Activated T-cell treated with anti-CD3 and anti-CD28 coated beads, Interleukin-2, amount 50 U/mL, for 72 hours (primary cell): ENCODE measurements around the gene CDR2. TPM values are rescaled to one million over a fixed set of nuclear protein-coding genes. Genes with fewer than 3 reads are reported as not detected.
A peak's percentile ranks its signal among the peaks of the same experiment; 100 is the strongest.

Experiments
- ATAC-seq, 2 donors: fragments of 150-1000 bp; cut with Tn5 transposase; replicated peaks in 1 of 2; 2 replicates each; pipeline ENCODE4 v1.10.0; 2021; ENCODE audit warnings: moderate library complexity in 2 of 2, mild to moderate bottlenecking in 1 of 2
- DNase-seq, 2 donors: peaks; one replicate each; pipeline ENCODE4 v3.0.0; 2021 to 2022; ENCODE audit warnings: mixed read lengths in 1 of 2
- H3K27ac Mint-ChIP-seq: one replicate; pipeline ENCODE4 v1.8.0; 2022; ENCODE audit warnings: mild to moderate bottlenecking, moderate library complexity, mixed read lengths
- H3K27me3 Mint-ChIP-seq: one replicate; pipeline ENCODE4 v1.8.0; 2022; ENCODE audit warnings: low read depth, mixed read lengths
- H3K36me3 Mint-ChIP-seq, 2 donors: one replicate each; pipeline ENCODE4 v1.8.0; 2022; ENCODE audit warnings: mixed read lengths in 2 of 2, mild to moderate bottlenecking in 1 of 2; ENCODE audit not compliant: insufficient read depth in 2 of 2
- H3K4me1 Mint-ChIP-seq: one replicate; pipeline ENCODE4 v1.8.0; 2022; ENCODE audit warnings: low read depth, mixed read lengths
- H3K4me3 Mint-ChIP-seq, 2 donors: one replicate each; pipeline ENCODE4 v1.8.0; 2022; ENCODE audit warnings: mild to moderate bottlenecking in 2 of 2, mixed read lengths in 2 of 2, moderate library complexity in 2 of 2
- H3K9me3 Mint-ChIP-seq, 2 donors: one replicate each; pipeline ENCODE4 v1.8.0; 2022; ENCODE audit warnings: mixed read lengths in 2 of 2
- total RNA-seq, 2 donors: library from RNA; stranded (reverse); gene quantifications; one replicate each; pipeline ENCODE4 v1.2.3, GENCODE V29; 2022

The CDR2 gene
- total RNA-seq, 2 donors from 2014 or later, result 50.0 to 57.2 TPM

- Mint-ChIP-seq H3K4me1 (peaks cover 9% of the 10 kb centered on the region), H3K27me3 (no peaks in the 10 kb centered on the region), H3K36me3 (peaks cover 44 to 59% of the 10 kb centered on the region in 2 donors), H3K27ac (peak overlapping the region; percentile 52), H3K4me3 (no peak overlapping the region), H3K9me3 (peaks cover 10 to 25% of the 10 kb centered on the region in 2 donors)
- DNase-seq (no peak), ATAC-seq (no peak)
Measured at GRCh38 chr16:22337045-22337444, 37.4 kb downstream of the CDR2 start.

DNA sequence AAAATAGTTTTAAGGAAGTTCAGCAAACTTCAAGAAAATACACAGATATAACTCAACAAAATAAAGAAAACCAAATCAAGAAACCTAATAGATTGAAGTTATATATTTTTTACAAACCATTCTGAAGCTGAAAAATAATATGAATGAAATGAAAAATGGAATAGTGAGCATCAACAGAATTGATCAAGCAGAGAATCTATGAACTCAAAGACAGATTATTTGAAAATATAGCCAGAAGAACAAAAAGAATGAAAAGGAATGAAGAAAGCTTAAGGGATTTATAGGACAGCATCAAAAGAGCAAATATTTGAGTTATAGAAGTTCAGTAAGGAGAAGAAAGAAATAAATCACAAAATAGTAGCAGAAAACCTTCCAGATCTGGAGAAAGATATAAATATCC, 37.8 kb downstream of the CDR2 start:
- H3K36me3 Mint-ChIP-seq, result peaks cover 45 to 63% of the 10 kb centered on the region in 2 donors
- DNase-seq (no peak), ATAC-seq (no peak)
- no peaks in the 10 kb centered on the region for H3K27me3 Mint-ChIP-seq
- no peak overlapping the region for H3K4me3 Mint-ChIP-seq
- peak overlapping the region; percentile 52 for H3K27ac Mint-ChIP-seq
- H3K9me3 Mint-ChIP-seq, result peaks cover 10 to 25% of the 10 kb centered on the region in 2 donors
- peaks cover 9% of the 10 kb centered on the region for H3K4me1 Mint-ChIP-seq

DNA sequence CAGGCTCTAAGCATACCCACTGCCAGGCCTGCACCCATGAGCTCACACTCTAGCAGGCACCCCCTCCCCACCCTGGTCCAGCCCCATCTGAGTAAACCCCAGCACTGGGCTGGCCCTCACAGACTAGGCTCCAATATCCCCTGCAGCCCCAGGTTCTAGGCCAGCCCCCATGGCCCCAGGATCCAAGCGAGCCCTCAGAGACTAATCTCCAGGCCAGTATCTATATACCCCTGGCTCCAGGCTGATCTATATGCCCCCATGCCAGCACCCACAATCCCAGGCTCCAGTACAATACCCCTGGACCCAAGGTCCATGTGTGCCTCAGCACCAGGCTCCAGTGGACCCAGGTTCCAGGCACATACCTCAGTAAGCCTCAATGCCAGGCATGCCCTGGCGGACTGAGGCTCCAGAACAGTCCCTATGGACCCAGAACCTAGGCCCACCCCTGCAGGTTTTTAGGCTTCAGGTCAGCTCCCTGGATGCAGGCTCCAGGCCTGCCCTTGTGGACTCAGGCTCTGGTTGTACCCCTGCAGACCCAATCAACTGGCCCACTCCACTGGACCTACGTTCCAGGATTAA, 38.7 kb downstream of the CDR2 start:
- no peak for DNase-seq
- H3K4me3 Mint-ChIP-seq, result no peak overlapping the region
- no peaks in the 10 kb centered on the region for H3K27me3 Mint-ChIP-seq
- peaks cover 10 to 25% of the 10 kb centered on the region in 2 donors for H3K9me3 Mint-ChIP-seq
- no peak for ATAC-seq
- peaks cover 41 to 66% of the 10 kb centered on the region in 2 donors for H3K36me3 Mint-ChIP-seq
- peaks cover 9% of the 10 kb centered on the region for H3K4me1 Mint-ChIP-seq
- H3K27ac Mint-ChIP-seq, result no peak overlapping the region

- Mint-ChIP-seq H3K4me1 (peaks cover 14% of the 10 kb centered on the region), H3K27me3 (no peaks in the 10 kb centered on the region), H3K4me3 (no peak overlapping the region), H3K27ac (no peak overlapping the region), H3K9me3 (peaks cover 7 to 18% of the 10 kb centered on the region in 2 donors), H3K36me3 (peaks cover 37 to 55% of the 10 kb centered on the region in 2 donors)
- ATAC-seq (no peak), DNase-seq (no peak)
Measured at GRCh38 chr16:22333457-22333994, 40.9 kb downstream of the CDR2 start.

DNA sequence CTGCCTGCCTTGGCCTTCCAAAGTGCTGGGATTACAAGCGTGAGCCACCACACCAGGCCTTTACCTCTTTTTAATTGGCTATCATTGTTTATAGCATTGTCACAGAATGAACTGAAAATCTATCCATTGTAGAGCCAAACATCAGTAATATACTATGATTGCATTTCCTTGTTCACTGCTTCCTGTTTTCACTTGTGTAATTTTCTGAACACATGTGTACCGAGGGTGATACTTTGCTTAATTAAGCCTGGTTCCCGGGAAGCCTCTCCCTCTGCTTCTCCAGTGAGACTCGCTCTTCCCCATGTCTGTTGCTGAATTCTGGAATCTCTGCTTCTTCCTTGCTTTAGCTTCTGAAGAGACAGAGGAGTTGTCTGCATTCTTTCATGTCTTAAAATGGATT, 44.1 kb downstream of the CDR2 start:
- Mint-ChIP-seq H3K27ac (peak overlapping the region; percentile 83), H3K27me3 (no peaks in the 10 kb centered on the region), H3K9me3 (no peaks in the 10 kb centered on the region), H3K36me3 (peaks cover 18 to 32% of the 10 kb centered on the region in 2 donors), H3K4me3 (no peak overlapping the region), H3K4me1 (peaks cover 5% of the 10 kb centered on the region)
- ATAC-seq, result no peak
- DNase-seq, result no peak

DNA sequence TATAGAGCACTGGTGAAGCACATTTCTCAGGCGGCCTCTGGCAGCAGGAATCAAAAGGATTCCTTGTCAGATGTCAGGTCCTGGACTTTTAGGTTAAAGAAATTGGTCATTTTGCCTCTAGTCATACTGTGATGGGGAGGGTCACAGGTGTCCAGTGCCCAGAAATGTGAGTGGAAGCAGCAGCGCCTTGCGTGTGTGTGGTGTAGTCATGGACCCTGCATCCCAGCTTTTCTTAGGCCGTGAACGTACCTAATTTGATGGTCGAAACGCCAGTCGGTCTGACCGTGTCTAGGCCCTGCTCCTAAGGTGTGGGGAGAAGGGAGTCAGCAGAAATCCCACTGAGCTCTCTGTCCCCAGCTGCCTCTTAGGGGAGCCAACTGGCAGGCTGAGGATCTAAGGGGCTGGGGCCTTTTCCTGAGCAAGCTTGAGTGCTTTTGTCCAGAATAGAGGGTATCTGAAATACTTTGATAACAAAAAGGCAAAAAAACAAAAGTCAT, 45.2 kb downstream of the CDR2 start:
- no peak for DNase-seq
- Mint-ChIP-seq H3K4me1 (peaks cover 5% of the 10 kb centered on the region), H3K27me3 (no peaks in the 10 kb centered on the region), H3K4me3 (no peak overlapping the region), H3K36me3 (peaks cover 13 to 25% of the 10 kb centered on the region in 2 donors), H3K27ac (no peak overlapping the region), H3K9me3 (no peaks in the 10 kb centered on the region)
- no peak for ATAC-seq

DNA sequence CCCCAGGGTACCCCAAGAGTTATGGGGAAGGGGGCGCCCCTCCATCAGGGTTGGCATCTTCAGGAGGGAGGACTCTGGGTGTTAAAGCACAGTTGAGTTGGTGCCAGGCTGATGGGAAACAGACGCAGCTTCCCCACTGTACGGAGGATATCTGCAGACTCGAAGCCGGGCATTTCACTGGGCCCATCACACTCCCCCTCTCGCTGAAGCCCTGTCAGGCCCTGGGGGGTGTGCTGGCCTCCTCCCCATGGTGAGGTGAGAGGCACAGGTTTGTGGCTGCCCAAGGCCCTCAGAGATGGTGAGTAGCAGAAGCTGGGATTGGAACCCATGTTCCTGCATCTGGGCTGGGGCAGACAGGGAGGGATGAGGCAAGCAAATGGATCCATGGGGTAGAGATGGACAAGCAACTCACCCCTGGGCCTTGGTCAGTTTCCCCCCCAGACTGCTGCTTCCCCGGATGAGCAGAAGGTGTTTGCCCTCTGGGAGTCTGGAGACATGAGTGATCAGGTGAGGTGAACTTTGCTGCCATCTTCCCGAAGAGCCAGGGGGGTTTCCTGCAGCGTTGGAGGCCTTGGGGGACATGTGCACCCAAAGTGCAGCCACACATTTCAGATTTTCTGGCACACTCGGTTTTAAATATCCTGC, 46.2 kb downstream of the CDR2 start:
- no peak for ATAC-seq
- no peak overlapping the region for H3K27ac Mint-ChIP-seq
- H3K4me3 Mint-ChIP-seq, result no peak overlapping the region
- H3K27me3 Mint-ChIP-seq, result no peaks in the 10 kb centered on the region
- H3K4me1 Mint-ChIP-seq, result peaks cover 10% of the 10 kb centered on the region
- peaks cover 10 to 19% of the 10 kb centered on the region in 2 donors for H3K36me3 Mint-ChIP-seq
- no peaks in the 10 kb centered on the region for H3K9me3 Mint-ChIP-seq
- no peak for DNase-seq

- Mint-ChIP-seq H3K36me3 (peaks cover 10 to 16% of the 10 kb centered on the region in 2 donors), H3K27me3 (no peaks in the 10 kb centered on the region), H3K27ac (no peak overlapping the region), H3K9me3 (no peaks in the 10 kb centered on the region), H3K4me3 (no peak overlapping the region), H3K4me1 (peaks cover 10% of the 10 kb centered on the region)
- DNase-seq, result no peak
- no peak for ATAC-seq
Measured at GRCh38 chr16:22327446-22327775, 47.0 kb downstream of the CDR2 start.

DNA sequence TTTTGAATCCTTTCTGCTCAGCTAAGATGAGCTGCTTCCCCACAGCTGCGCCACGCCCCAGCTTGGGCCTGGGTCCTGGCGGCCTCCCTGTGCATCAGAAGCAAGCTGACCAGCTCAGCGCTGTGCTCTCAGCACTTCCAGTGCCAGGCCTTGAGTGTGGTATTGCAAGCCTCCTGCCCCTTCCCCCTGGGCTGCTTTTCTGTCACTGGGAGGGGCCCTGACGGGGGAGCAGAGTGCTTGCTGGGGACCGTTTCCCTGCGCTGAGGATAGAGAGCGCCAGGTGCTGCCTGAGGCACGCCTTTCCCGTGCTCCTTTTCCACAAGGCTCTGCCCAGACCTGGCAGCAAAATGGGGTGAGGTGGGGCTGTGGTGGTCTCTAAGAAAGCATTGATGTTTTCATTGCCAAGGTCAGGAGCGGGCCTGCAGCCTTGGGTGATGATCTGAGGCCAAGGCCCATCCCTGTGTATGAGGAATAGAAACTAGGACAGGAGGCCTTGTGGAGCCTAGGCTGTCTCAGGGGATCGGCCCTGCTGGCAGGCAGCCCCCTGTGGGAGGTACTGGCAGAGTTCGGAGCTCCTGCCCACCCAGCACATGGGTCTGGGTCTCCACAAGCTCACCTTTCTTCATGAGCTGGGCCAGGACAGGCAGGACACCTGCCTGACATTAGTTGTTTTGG, 47.5 kb downstream of the CDR2 start:
- Mint-ChIP-seq H3K4me1 (peaks cover 10% of the 10 kb centered on the region), H3K27ac (no peak overlapping the region)

GRCh38 chr16:22326369-22326652, 48.1 kb downstream of the CDR2 start:
- Mint-ChIP-seq H3K4me3 (no peak overlapping the region), H3K27ac (no peak overlapping the region), H3K4me1 (peaks cover 10% of the 10 kb centered on the region), H3K9me3 (no peaks in the 10 kb centered on the region), H3K36me3 (peaks cover 6 to 10% of the 10 kb centered on the region in 2 donors), H3K27me3 (no peaks in the 10 kb centered on the region)
- DNase-seq, result no peak
- ATAC-seq, result no peak

More for the DNA sequence above, 47.5 kb downstream of the CDR2 start:
- ATAC-seq (no peak), DNase-seq (no peak)
- Mint-ChIP-seq H3K27me3 (no peaks in the 10 kb centered on the region), H3K4me3 (no peak overlapping the region), H3K36me3 (peaks cover 8 to 15% of the 10 kb centered on the region in 2 donors), H3K9me3 (no peaks in the 10 kb centered on the region)

GRCh38 chr16:22325598-22326368, 48.6 kb downstream of the CDR2 start:
- Mint-ChIP-seq H3K4me1 (peaks cover 10% of the 10 kb centered on the region), H3K27ac (no peak overlapping the region), H3K27me3 (no peaks in the 10 kb centered on the region), H3K36me3 (peaks cover 7 to 14% of the 10 kb centered on the region in 2 donors), H3K4me3 (no peak overlapping the region), H3K9me3 (no peaks in the 10 kb centered on the region)
- DNase-seq (no peak), ATAC-seq (no peak)

GRCh38 chr16:22324787-22325597, 49.4 kb downstream of the CDR2 start:
- ATAC-seq, result no peak
- H3K4me3 Mint-ChIP-seq, result no peak overlapping the region
- H3K4me1 Mint-ChIP-seq, result peaks cover 7% of the 10 kb centered on the region
- DNase-seq, result no peak
- peaks cover 4 to 13% of the 10 kb centered on the region in 2 donors for H3K36me3 Mint-ChIP-seq
- H3K27me3 Mint-ChIP-seq, result no peaks in the 10 kb centered on the region
- H3K27ac Mint-ChIP-seq, result peak overlapping the region; percentile 32
- no peaks in the 10 kb centered on the region for H3K9me3 Mint-ChIP-seq
